HK-2 (cell line): ENCODE data around the gene MAP2K5.

Source experiments
- DNase-seq: peaks from one replicate; pipeline ENCODE4 v3.0.0-alpha.2; 2018; ENCODE audit not compliant: unreplicated experiment

Gene MAP2K5

DNA sequence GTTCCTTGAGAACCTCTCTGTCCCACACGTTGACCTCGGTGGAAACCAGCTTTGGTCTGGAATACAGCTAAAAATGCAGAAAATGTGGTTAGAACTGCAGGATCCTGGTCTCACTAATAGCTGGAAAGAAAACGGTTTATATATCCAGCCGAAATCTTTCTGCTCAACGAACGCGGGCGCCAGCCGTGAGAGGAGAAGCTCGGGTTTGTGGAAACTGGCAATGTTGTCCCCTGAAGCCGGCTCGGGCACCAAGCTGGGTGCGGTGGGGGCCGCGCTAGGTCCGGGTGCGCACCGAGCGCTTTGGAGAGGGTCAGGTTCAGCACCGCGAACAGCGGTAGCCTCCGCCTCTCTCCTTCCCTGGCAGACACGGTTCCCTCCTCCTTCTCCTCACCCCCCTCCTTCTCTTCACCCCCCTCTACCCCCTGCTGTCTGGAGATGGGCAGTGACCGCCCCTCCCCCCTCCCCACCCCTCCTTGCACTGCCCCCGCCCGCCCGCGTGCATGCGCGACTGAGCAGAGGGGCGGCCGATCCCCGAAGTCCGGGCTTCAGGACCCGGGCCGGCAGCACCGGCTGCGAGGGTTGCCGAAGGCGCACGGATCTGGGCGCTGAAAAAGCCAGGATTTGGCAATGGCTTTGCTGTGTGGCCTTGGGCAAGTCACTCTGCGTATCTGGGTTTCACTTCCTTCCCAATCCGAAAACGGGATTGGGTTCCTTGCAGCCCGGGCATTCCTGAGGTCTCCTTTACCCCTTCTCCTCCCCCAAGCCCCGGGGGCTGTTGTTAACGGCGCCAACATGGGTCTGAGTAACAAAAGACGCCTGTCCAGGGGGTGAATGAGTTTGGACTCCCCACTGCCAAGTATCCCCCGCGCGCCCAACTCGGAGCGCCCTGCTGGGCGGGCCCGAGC lies 282.7 kb downstream of the MAP2K5 start, which contains the start of gene SKOR1:
SKOR1 (plus strand) TSS at position 534 of the 905 bp plus-strand sequence; CDS start at position 628, 94 bp downstream.
- DNase-seq = no peak

DNA sequence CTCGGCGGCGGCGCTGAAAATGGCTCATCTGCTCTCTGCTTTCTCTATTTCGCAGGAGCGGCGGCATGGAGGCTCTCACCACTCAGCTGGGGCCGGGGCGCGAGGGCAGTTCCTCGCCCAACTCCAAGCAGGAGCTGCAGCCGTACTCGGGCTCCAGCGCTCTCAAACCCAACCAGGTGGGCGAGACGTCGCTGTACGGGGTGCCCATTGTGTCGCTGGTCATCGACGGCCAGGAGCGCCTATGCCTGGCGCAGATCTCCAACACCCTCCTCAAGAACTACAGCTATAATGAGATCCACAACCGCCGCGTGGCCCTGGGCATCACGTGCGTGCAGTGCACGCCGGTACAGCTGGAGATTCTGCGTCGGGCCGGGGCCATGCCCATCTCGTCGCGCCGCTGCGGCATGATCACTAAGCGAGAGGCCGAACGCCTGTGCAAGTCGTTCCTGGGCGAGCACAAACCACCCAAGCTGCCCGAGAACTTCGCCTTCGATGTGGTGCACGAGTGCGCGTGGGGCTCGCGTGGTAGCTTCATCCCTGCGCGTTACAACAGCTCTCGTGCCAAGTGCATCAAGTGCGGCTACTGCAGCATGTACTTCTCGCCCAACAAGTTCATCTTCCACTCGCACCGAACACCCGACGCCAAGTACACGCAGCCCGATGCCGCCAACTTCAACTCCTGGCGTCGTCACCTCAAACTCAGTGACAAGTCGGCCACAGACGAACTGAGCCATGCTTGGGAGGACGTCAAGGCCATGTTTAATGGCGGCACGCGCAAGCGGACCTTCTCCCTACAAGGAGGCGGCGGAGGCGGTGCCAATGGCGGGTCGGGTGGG lies 283.6 kb downstream of the MAP2K5 start:
- no peak for DNase-seq

DNA sequence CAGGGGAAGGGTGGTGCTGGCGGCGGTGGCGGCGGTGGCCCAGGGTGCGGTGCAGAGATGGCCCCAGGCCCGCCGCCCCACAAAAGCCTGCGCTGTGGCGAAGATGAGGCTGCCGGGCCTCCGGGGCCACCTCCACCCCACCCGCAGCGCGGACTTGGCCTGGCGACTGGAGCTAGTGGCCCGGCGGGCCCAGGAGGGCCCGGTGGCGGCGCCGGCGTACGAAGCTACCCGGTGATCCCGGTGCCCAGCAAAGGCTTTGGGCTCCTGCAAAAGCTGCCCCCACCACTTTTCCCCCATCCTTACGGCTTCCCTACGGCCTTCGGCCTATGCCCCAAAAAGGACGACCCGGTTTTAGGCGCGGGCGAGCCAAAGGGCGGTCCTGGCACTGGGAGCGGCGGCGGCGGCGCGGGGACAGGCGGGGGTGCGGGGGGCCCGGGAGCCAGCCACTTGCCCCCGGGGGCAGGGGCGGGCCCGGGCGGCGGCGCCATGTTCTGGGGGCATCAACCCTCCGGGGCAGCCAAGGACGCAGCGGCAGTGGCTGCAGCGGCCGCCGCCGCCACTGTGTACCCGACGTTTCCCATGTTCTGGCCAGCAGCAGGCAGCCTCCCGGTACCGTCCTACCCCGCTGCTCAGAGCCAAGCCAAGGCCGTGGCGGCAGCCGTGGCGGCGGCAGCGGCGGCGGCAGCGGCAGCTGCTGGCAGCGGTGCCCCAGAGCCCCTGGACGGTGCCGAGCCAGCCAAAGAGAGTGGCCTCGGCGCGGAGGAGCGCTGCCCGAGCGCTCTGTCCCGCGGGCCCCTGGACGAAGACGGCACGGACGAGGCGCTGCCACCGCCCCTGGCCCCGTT lies 284.4 kb downstream of the MAP2K5 start:
- no peak for DNase-seq

DNA sequence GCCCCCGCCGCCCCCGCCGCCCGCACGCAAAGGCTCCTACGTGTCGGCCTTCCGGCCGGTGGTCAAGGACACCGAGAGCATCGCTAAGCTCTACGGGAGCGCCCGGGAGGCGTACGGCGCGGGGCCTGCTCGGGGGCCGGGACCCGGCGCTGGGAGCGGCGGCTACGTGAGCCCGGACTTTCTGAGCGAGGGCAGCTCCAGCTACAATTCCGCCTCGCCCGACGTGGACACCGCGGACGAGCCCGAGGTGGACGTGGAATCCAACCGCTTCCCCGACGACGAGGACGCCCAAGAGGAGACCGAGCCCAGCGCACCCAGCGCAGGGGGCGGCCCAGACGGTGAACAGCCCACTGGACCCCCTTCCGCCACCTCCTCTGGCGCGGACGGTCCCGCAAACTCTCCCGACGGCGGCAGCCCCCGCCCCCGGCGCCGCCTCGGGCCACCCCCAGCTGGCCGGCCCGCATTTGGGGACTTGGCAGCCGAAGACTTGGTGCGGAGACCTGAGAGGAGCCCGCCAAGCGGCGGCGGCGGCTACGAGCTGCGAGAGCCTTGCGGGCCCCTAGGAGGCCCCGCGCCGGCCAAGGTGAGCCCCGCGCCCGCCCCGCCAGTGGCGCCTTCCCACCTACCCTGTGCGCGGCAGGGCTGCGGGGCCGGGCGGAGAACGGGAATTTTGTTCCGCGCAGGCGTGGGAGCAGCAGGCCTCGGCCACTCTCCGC lies 285.2 kb downstream of the MAP2K5 start:
- no peak for DNase-seq

DNA sequence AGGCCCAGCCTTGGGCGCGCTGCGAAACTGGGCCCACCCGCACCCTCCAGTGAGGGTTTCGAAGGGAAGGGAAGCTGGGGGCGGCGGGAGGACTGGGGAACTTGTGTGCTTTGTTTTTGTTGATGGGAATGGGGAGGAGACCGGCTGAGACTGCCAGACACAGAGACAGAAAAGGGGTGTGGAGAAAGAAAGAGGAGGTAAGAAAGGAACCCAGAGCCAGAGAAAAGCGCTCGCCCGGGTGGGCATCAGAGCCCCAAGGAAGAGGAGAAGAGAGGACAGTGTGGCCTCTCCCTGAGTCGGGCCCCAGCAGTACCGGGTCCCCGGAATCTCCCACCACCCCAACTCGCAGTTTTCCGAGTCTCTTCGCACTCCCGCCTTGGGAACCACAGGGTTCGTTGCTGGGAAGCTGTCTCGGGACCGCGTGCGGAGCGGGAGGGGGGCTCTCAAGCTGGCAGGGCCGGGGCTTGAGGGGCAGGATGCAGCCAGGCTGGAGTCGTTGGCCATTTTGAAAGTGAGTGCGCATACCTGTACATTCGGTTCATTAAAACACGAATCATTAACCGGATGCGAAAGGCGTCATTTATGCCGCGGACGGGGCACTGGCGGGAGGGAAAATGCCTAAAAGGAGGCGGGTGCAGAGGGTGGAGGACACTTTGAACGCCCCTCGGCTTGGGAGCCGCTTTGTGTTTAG lies 285.9 kb downstream of the MAP2K5 start:
- DNase-seq = no peak

DNA sequence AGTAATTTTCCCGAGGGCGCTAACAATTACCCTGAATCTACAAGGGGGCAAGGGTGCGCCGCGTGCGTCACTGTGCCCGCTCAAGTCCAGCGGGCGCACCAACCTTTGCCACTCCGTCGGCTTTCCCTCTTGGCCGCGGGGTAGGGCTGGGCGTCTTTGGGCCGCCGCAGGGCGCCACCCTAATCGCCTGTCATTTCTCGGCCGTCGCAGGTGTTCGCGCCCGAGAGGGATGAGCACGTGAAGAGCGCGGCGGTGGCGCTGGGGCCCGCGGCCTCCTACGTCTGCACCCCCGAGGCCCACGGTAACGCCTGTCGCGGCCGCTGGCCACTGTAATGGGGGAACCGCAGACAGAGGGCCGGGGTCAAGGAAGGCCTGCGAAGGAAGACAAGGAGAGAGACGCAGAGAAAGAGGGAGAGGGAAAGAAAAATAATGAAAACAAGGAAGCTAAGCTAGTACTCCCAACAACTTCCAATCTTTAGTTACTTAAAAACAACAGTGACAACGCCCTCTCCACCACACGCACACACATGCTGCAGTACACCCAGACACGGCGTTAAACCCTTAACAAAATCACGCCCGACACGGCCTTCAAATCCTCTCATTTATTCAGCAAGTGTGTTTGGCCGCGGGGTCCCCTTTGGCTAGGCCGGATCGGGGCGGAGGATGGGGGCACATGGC lies 286.6 kb downstream of the MAP2K5 start:
- no peak for DNase-seq

DNA sequence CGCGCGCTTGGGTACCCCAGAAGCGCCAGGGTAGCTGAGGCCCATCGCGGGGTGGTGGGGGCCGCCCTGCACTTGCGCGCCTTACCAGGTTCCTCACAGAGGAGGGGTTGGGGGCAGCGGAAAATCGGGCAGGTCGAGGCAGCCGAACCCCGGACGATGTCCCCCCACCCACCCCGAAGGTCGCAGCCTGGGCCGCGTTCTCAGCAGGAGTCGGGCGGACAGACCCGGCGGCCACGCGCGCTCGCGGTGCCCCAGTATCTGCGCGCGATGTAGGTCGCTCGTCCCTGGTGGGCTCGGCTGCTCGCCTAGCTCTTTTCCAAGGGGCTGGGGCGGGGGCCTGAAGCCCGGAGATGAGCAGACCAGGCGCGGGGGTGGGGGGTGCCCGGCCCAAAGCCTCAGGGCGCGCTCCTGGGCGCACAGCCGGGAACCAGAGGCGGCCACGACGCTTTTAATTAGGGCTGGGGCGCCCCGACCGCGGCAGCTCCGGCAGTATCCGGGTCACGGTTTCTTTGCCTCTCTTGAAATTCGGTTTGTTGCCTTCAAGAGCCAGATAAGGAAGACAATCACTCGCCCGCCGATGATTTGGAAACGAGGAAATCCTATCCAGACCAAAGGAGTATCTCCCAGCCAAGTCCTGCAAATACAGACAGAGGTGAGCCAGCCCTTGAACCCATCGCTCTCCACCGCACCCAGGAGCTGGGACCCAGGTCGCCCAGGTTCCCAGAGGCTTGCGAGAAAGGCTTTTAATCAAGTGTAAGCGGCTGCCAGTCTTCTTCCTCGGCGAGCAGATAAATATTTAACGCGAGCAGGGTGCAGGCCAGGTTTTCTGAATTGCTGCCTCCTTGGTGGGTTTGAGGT lies 287.4 kb downstream of the MAP2K5 start:
- no peak for DNase-seq

DNA sequence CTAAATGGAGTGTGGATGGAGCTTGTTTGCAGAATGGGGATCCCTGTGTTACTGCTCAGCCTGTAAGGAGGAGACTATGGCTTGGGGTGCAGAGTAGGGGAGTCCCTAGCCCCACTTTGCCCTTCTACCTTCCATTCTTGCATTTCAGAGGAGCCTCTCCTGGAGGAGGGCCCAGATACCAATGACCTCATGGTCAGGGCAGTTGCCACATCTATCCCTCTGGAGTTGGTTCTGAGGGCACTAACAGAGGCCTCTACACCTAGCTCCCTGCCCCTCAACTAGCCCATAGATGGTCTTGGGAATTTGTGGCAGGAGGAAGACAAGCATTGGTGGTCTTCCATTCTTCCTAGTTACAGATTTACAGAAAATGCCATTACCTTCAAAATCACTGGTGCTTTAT lies 288.9 kb downstream of the MAP2K5 start:
- no peak for DNase-seq

DNA sequence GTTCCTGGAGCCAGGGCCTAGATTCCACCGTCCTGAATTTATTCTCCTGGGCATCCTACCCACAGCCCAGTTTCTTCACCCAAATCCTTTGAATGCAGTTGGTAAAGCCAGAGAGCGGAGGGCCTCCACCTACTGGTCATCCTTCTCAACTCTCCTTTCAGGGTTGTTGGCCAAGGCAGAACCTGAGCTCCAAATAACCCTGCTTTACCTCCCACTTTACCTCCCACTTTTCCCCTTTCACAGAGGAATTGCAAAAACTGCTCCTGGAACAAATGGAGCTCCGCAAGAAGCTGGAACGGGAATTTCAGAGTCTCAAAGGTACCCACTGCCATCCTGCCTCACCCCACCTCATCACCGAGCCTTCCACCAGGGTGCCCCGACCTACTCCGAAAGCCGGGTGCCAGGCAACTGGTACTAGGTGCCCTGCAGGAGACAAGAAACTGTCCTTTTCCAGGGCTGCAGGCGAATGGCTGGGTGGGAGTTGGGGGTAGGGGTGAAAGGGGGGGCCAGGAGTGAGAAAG lies 289.6 kb downstream of the MAP2K5 start:
- DNase-seq = no peak

DNA sequence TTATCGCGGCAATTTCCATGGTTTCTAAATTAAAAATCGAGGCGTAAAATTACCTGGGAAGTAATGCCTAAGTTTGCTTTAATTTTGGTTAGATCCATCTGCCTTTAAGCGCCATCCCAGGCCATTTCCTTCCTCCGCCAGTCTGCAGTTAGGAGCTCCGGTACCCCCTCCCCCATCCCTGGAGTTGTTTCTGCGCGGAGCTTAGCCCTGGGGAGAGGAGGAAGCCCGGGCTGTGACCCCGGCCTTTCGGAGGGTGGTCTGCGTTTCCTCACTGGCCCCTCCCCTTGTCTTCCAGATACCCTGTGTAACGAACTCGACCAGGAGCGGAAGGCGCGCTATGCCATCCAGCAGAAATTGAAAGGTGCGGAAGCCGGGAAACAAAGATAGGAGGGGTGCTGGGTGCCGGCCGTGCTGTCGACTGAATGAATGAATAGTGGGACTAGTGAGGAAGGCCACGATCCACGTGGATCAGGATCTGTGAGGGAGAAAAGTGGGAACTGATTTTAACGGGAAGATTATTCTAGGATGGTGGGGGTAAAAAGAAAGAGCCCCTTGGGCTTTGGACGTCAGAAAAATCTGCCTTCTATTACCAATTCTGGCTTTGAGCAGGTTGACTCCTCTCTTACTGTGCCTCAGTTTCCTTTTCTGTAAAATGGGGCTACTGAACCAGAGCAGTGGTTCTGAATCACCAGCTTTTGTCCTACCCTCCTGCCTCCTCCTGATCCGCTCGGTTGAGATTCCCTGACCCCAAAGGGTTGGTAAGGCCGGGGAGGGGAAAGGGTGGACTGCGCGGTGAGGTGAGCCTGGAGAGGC lies 290.6 kb downstream of the MAP2K5 start:
- DNase-seq = no peak

DNA sequence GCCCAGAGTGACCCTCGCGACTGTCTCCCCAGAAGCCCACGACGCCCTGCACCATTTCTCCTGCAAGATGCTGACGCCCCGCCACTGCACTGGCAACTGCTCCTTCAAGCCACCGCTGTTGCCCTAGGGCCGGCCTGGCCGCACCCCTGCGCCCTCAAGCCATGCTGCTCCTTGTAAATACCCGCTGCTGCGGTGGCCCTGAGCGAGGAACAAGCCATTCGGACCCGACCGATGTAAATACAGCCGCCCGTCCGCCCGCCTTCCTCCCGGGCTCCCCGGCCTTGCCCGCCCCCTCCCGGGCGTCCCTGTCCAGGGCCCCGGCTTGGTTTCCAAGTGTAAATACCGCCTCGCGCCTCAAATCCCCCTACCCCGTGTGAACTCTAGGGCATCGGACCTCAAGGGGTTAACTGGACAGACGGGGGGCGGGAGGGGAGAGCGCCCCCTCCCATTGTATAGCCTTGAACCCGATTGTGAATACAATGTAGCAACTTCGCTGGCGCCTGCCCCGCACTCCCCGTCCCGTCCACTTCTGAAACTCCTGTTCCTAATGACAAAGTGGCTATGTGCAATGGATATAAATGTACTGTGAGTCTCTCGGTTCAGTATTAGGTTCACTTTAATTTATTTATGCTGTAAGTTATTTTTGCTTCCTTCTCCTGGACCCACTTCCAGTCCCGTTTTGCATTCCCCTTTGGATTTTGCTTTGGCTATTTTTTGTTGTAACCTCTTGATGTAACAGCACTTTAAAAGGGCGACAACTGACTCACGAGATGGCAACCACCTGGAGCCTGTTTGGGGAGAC lies 291.4 kb downstream of the MAP2K5 start:
- DNase-seq = no peak

DNA sequence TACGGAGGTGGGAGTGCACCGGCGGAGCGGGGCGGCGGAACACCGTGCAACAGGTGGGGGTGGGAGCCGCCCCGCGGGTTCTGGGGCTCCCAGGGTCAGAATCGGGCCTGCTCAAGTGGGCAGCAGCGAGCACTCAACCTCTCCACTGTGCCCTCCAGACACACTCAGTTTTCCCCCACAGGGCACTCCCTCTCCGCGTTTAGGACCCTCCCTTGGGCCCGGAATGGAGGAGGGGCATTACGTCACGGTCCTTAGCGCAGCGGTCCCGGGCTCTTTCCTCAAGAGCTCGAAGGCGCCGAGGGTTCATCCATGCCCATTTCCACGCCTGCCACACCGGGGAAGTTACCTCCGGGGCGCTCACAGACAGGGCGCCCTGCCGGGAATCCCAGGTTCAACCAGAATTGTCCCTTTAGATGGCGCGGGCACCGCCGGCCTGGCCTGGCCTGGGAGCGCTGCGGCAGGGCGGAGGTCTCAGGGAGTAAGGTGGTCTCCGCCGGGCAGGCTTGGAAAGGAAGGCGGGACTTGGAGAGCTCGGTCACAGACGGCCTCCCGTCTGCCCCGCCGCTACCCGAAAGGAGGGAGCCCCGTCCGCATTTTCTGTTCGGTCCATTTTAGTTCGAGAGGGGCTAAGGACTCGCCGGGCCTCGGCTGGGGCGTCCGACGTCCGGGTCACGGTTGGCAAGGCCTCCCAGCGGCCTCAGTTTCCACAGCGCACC lies 292.2 kb downstream of the MAP2K5 start:
- no peak for DNase-seq

DNA sequence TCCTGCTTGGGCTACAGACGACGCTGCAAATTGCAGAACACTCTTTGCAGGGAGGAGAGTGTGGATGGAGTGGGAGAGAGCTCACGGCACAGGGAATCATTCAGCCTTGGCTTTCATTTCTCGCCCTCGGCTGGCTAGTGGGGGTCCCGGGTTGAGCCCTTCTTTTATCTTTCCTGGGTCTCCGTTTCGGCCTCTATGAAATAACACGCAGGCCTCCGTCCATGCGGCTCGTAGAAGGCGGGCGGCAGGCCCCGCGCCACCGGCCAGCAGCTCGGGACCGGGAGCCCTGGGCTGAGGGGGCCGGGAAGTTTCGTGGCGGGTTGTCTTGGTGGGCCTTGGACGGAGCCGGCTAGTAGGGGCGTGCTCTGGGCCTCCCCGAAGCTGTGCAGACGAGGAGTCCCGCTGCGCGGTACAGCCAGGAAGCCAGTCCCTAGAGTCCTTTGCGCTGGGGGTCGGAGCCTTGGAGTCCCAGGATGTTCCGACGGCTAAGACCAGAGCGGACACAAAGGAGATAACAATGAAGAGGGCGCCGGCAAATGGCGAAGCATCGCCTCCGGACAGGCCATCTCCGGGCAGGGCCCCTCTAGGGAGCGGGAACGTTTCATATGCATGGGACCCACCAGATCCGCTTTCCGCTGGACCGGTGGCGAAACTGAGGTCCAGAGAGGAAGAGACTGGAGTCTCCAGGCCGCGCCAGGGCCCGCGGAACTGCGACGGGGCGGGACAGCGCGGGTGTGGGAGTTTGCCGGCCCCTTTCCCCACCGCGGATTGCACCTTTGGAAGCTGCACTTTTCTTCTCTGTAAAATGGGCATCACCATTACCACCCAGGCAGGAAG lies 293.0 kb downstream of the MAP2K5 start:
- DNase-seq = no peak

DNA sequence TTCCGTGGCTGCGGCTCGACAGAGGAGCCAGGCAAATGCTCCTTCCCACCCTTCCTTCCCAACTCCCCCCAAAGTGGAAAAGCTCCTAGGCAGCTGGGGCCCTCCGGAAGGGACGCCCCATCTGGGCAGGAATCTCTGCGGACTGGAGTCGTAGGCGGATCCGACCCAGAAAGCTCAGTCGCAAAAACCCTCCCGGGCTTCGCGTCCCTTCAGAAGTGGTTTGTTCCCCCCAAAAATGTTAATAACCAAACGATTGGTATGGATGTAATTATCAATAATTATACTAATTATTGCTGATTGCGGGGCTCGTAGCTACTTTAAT lies 293.6 kb downstream of the MAP2K5 start:
- DNase-seq = no peak

DNA sequence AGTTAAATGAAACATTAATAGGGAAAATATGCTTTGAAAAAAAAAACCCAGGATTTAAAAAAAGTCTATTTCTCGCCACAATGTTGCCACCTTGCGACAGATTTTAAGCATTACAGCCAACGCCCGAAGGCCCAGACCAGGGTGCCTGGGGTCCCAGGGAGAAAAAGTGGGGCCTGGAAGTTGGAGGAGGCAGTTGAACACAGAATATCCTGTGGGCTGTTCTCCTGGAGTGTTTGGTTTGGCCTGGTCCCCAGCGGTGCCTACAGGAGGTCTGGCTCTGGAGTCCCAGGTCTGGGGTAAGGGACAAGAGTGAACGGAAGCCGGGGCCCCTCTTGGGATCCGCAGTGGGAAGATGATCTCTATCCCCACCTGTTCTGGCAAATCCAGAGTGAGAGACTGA lies 294.0 kb downstream of the MAP2K5 start:
- DNase-seq = no peak

DNA sequence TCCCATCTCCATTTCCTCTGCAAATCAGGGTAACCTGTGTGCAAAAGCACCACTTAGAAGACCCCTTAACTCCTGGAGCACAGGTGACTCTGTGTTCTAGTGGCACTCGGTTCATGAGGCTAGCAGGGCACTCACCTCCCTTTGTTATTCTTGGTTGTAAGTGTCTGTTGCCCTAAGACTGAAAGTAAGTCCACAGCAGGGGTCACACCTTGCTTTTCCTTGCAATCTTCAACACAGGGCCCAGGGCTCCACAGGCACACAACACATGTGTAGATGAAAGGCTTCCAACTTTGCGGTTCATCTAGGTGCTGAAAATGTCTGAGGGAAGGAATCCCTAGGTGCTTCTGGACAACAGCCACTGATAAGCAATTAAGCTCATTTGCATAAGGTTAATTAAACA lies 294.5 kb downstream of the MAP2K5 start:
- DNase-seq = no peak
